ENCODE results near the gene SVOP.

The SVOP gene

GRCh38 chr12:108930756-108931155 lies 90.1 kb downstream of the SVOP start:
- DNase-seq (ENCODE audit: low spot score) = no peak

GRCh38 chr12:108930155-108930554 lies 90.7 kb downstream of the SVOP start:
- DNase-seq (ENCODE audit: low spot score) = no peak

- DNase-seq (ENCODE audit: low spot score) = no peak
These were observed 92.2 kb downstream of the SVOP start for GRCh38 chr12:108928695-108929094.

DNA sequence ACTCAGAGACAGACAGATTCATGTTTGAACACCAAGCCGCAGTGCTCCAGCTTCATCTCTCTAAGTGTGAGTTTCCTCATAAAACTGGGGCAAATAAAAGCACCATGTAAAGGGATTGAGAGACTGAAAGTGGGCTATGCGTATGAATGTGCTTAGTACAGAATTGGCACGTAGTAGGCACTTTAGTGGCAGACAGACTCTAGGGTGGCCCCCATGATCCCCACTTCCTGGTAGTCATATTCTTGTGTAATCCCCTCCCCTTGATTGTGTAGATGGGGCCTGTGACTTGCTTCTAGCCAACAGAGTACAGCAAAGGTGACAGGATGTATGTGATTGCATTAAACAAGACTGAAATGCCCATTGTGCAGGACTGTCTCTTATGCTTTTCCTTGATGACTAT lies 98.0 kb downstream of the SVOP start:
- no peak for DNase-seq (ENCODE audit: low spot score)

- no peak for DNase-seq (ENCODE audit: low spot score)
These were observed 98.9 kb downstream of the SVOP start for GRCh38 chr12:108921946-108922345.

DNA sequence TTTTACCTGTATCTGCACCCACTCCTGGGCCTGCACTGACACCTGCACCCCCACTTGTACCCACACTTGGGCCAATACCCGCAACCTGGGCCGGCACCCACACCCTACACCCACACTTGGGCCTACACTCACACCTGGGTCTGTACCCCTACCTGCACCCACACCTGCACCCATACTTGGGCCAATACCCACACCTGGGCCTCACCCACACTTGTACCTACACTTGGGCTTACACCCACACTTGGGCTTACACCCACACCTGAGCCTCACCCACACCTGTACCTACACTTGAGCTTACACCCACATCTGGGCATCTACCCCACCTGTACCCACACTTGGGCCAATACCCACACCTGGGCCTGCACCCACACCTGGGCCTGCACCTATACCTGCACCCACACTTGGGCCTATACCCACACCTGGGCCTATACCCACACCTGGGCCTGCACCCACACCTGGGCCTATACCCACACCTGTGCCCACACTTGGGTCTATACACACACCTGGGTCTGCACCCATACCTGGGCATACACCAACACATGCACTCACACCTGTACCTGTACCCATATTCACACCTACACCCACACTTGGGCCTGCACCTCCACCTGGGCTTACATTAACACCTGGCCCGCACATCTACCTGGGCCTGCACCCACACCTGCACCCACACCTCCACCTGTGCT lies 101.8 kb downstream of the SVOP start:
- DNase-seq (ENCODE audit: low spot score) = no peak

GRCh38 chr12:108918206-108918605 lies 102.7 kb downstream of the SVOP start:
- DNase-seq (ENCODE audit: low spot score) = no peak

DNA sequence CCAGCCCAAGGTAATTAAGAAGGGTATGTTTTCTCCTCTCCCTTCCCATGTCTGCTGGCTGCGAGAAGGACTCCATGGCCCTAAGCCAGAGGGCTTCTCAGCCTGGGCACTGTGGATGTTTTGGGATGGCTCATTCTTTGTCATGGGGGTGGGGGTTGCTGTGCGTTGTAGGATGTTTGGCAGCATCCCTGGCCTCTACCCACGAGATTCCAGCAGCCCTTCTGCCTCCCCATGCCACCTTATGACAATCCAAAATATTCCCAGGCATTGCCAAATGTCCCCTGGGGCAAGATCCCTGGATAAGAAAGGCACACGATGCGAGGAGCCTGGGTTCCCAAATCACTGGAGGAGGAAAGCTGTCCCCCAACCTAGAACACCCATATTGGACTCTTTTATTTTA lies 104.5 kb downstream of the SVOP start:
- DNase-seq (ENCODE audit: low spot score) = no peak

GRCh38 chr12:108915632-108916133 lies 105.2 kb downstream of the SVOP start:
- DNase-seq (ENCODE audit: low spot score) = no peak

DNA sequence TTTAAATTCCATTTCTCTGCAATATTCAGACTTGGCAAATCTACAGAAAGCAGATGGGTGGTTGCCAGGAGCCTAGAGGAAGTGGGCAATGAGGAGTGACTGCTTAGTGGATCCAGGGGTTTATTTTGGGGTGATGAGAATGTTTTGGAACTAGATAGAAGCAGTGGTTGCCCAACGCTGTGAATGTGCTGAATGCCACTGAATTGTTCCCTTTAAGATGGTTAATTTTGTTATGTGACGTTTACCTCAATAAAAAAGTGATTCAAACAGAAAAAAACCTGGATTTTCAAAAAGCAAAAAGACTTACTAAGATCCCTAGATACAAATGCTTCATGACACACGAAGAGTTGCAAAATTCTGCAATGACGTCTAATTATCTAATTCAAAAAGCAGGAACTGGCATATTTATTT lies 106.7 kb downstream of the SVOP start:
- peak; percentile 23 for DNase-seq (ENCODE audit: low spot score)

GRCh38 chr12:108912361-108912760 lies 108.5 kb downstream of the SVOP start:
- no peak for DNase-seq (ENCODE audit: low spot score)

DNA sequence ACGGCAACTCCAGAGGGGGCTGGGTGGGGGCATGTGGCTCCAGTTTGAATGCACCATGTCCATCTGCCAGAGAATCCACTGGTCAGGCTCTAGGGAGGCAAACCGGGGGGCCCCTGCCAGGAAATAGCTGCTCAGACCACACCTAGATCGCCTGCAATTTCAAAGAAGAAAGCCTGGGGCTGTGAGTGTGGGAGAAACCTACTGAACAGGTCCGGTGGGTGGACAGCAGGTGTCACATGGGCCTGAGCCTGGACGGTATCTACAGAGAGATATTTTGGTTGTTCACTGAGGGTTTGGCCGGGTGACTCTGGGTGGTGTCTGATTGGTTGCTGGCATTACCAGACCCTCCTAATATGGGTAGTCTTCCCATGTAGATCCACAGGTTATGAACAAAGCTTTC lies 109.0 kb downstream of the SVOP start:
- DNase-seq (ENCODE audit: low spot score) = no peak

- DNase-seq (ENCODE audit: low spot score) = no peak
These were observed 110.5 kb downstream of the SVOP start for GRCh38 chr12:108910336-108910735.

DNA sequence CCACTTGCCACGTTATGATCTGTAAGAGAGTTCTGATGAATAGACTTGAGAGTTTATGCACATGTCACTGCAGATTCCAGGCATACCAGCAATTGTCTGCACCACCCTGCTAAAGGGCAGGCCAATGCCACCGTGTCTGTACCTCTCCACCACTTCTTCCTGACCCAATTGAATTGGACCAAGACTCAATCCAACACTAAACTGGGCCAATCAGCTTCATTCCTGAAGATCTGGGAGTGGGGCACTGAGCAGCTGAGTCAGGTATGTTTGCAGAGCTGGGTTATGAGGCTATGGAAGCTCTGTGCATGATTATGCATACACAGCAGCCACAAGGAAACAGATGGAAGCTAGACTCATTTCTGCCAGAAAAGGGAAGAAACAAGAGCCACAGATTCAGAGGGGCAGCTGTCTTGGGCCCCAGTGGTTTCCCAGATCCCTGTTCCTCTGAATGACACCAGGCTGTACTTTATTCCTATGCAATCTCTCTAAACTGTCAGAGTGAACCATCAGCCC lies 113.0 kb downstream of the SVOP start:
- DNase-seq (ENCODE audit: low spot score) = no peak

GRCh38 chr12:108906971-108907370 lies 113.9 kb downstream of the SVOP start:
- no peak for DNase-seq (ENCODE audit: low spot score)

DNA sequence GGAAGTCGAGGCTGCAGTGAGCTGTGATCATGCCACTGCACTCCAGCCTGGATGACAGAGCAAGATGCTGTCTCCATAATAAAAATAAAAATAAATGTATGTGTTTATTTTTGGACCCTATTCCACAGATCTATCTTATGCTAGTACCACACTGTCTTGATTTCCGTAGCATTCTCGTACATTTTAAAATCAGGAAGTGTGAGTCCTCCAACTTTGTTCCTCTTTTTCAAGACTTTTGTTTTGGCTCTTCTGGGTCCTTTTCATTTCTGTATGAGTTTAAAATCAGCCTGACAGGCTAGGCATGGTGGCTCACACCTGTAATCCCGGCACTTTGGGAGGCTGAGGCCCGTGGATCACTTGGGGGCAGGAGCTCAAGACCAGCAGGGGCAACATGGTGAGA lies 115.1 kb downstream of the SVOP start:
- no peak for DNase-seq (ENCODE audit: low spot score)

DNA sequence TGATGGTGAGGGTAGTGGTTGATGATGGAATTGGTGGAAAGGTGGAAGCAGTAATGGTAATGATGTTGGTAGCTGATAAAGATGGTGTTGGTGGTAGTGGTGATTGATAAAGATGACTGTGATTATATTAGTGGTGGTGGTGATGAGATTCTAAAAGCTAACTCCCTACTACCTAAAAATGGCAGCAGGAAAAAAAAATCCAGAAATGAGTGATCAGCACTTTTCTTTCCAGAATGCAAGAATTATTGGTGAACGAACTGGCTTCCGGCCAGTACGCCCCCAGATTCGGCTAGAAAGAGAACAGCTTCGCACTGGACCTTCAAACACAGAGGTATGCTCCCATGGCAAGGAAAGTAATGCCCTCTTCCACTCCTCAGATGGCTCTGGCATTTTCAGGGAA lies 121.7 kb downstream of the SVOP start:
- DNase-seq (ENCODE audit: low spot score) = no peak

GRCh38 chr12:108896817-108897216 lies 124.1 kb downstream of the SVOP start:
- no peak for DNase-seq (ENCODE audit: low spot score)

GRCh38 chr12:108896336-108896735 lies 124.5 kb downstream of the SVOP start:
- DNase-seq (ENCODE audit: low spot score) = no peak

DNA sequence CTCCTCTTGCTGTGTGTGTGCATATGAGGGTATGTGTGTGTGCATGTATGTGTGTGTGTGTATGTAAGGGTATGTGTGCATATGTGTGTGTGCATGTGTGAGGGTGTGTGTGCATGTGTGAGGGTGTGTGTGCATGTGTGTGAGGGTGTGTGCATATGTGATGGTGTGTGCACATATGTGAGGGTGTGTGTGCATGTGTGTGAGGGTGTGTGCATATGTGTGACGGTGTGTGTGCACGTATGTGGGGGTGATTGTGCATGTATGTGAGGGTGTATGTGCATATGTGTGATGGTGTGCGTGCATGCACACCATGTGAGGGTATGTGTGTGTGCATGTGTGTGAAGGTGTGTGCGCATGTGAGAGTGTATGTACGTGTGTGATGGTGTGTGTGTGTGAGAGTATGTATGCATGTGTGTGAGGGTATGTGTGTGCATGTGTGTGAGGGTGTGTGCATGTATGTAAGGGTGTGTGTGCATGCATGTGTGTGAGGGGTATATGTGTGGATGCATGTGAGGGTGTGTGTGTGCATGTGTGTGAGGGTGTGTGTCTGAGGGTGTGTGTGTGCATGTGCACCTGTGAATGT lies 125.6 kb downstream of the SVOP start:
- no peak for DNase-seq (ENCODE audit: low spot score)

GRCh38 chr12:108890208-108890607 lies 130.7 kb downstream of the SVOP start:
- no peak for DNase-seq (ENCODE audit: low spot score)

GRCh38 chr12:108888031-108888430 lies 132.8 kb downstream of the SVOP start:
- no peak for DNase-seq (ENCODE audit: low spot score)

GRCh38 chr12:108886873-108887629 lies 133.8 kb downstream of the SVOP start:
- no peak for DNase-seq (ENCODE audit: low spot score)
